Neuronal stem cell (in vitro differentiated cells): Measurements from ENCODE around the gene ANGPTL4. TPM values are rescaled to one million over a fixed set of nuclear protein-coding genes. Genes with fewer than 3 reads are reported as not detected.
A peak's percentile ranks its signal among the peaks of the same experiment; 100 is the strongest.

Source experiments
- DNase-seq: peaks from one replicate; pipeline ENCODE4 v3.0.0-alpha.2; 2013; ENCODE audit warnings: low spot score
- H2AFZ ChIP-seq: one replicate; pipeline ENCODE4 v1.6.1; 2013; ENCODE audit warnings: mild to moderate bottlenecking, low read length, inconsistent platforms
- H2AK5ac ChIP-seq: 2 replicates; pipeline ENCODE4 v1.6.1; 2013; ENCODE audit warnings: low read depth, mild to moderate bottlenecking, inconsistent platforms, low read length, moderate library complexity, mixed read lengths
- H2BK120ac ChIP-seq: 2 replicates; pipeline ENCODE4 v1.6.1; 2013; ENCODE audit warnings: low read depth, mild to moderate bottlenecking, inconsistent platforms, low read length, moderate library complexity, mixed read lengths
- H2BK12ac ChIP-seq: one replicate; pipeline ENCODE4 v1.6.1; 2013; ENCODE audit warnings: low read length, inconsistent platforms
- H2BK15ac ChIP-seq: 2 replicates; pipeline ENCODE4 v1.6.1; 2013; ENCODE audit warnings: mild to moderate bottlenecking, low read length, inconsistent platforms, mixed read lengths
- H2BK5ac ChIP-seq: one replicate; pipeline ENCODE4 v1.6.1; 2013; ENCODE audit warnings: inconsistent platforms, mild to moderate bottlenecking, low read length, moderate library complexity
- H3K14ac ChIP-seq: one replicate; pipeline ENCODE4 v1.6.1; 2013; ENCODE audit warnings: low read length, inconsistent platforms
- H3K18ac ChIP-seq: 2 replicates; pipeline ENCODE4 v1.6.1; 2013; ENCODE audit warnings: low read length, inconsistent platforms
- H3K23ac ChIP-seq: 2 replicates; pipeline ENCODE4 v1.6.1; 2013; ENCODE audit warnings: low read depth, mild to moderate bottlenecking, mixed read lengths, low read length, inconsistent platforms; ENCODE audit not compliant: poor library complexity
- H3K27ac ChIP-seq: replicated peaks from 3 replicates; pipeline ENCODE4 v1.5.1; 2013; ENCODE audit warnings: low read length, inconsistent platforms
- H3K27me3 ChIP-seq, 3 experiments: 2 replicates each; pipeline ENCODE4 v1.6.1; 2013; ENCODE audit warnings: low read length in 3 of 3, mild to moderate bottlenecking in 2 of 3, inconsistent platforms in 1 of 3, low read depth in 1 of 3, mixed read lengths in 1 of 3, moderate library complexity in 1 of 3; ENCODE audit not compliant: control insufficient read depth in 3 of 3, insufficient read depth in 3 of 3
- H3K36me3 ChIP-seq, 2 donors: replicated peaks in 1 of 2; 2 replicates each; pipeline ENCODE4 v1.6.1; 2013; ENCODE audit warnings: low read length in 2 of 2; ENCODE audit not compliant: control insufficient read depth in 2 of 2, insufficient read depth in 2 of 2
- H3K4ac ChIP-seq: 2 replicates; pipeline ENCODE4 v1.6.1; 2013; ENCODE audit warnings: inconsistent platforms, mild to moderate bottlenecking, low read length, moderate library complexity
- H3K4me1 ChIP-seq, 2 donors: 1 replicate in 1 of 2; 2 replicates in 1 of 2; pipeline ENCODE4 v1.6.1; 2013; ENCODE audit warnings: low read length in 2 of 2, low read depth in 1 of 2; ENCODE audit not compliant: control insufficient read depth in 2 of 2, insufficient read depth in 1 of 2
- H3K4me2 ChIP-seq: one replicate; pipeline ENCODE4 v1.6.1; 2013; ENCODE audit warnings: mild to moderate bottlenecking, low read length, inconsistent platforms; ENCODE audit not compliant: insufficient read depth, poor library complexity, severe bottlenecking
- H3K4me3 ChIP-seq, 2 donors: 2 replicates each; pipeline ENCODE4 v1.5.1; 2013; ENCODE audit warnings: low read length in 2 of 2, mild to moderate bottlenecking in 2 of 2, inconsistent platforms in 1 of 2, moderate library complexity in 1 of 2
- H3K79me1 ChIP-seq: one replicate; pipeline ENCODE4 v1.6.1; 2013; ENCODE audit warnings: low read depth, mild to moderate bottlenecking, inconsistent platforms, low read length, moderate library complexity
- H3K9ac ChIP-seq: one replicate; pipeline ENCODE4 v1.6.1; 2013; ENCODE audit warnings: mild to moderate bottlenecking, low read depth, low read length, inconsistent platforms; ENCODE audit not compliant: poor library complexity
- H3K9me3 ChIP-seq, 2 donors: replicated peaks in 1 of 2; 2 replicates each; pipeline versions ENCODE3 to v1.6.1; 2013; ENCODE audit warnings: low read length in 2 of 2, mild to moderate bottlenecking in 2 of 2, inconsistent platforms in 1 of 2, low read depth in 1 of 2, mixed read lengths in 1 of 2, moderate library complexity in 1 of 2; ENCODE audit not compliant: control insufficient read depth in 2 of 2, insufficient read depth in 1 of 2
- H4K8ac ChIP-seq: one replicate; pipeline ENCODE4 v1.6.1; 2013; ENCODE audit warnings: low read depth, mild to moderate bottlenecking, inconsistent platforms, low read length, moderate library complexity
- H4K91ac ChIP-seq: one replicate; pipeline ENCODE4 v1.6.1; 2013; ENCODE audit warnings: low read length, low read depth, mild to moderate bottlenecking, inconsistent platforms; ENCODE audit not compliant: poor library complexity
- WGBS, 2 donors: extraction: QIAGEN DNeasy Blood & Tissue Kit; methylation state at CpG; one replicate each; pipeline ENCODE4 v1.1.7; 2013; ENCODE audit warnings: missing lambda C conversion rate in 2 of 2, mixed read lengths in 1 of 2; ENCODE audit not compliant: insufficient read length in 2 of 2, insufficient replicate concordance in 1 of 2; ENCODE audit errors: extremely low coverage in 2 of 2; 5-methylcytosine and 5-hydroxymethylcytosine counted together
- small RNA-seq: library from polyadenylated mRNA; stranded (forward); fragments of <200 nt; extraction: miRNeasy Mini kit (QIAGEN cat#:217004); gene quantifications from one replicate; pipeline ENCODE3, GENCODE V24; 2013; ENCODE audit not compliant: insufficient read depth

ANGPTL4 gene

DNA sequence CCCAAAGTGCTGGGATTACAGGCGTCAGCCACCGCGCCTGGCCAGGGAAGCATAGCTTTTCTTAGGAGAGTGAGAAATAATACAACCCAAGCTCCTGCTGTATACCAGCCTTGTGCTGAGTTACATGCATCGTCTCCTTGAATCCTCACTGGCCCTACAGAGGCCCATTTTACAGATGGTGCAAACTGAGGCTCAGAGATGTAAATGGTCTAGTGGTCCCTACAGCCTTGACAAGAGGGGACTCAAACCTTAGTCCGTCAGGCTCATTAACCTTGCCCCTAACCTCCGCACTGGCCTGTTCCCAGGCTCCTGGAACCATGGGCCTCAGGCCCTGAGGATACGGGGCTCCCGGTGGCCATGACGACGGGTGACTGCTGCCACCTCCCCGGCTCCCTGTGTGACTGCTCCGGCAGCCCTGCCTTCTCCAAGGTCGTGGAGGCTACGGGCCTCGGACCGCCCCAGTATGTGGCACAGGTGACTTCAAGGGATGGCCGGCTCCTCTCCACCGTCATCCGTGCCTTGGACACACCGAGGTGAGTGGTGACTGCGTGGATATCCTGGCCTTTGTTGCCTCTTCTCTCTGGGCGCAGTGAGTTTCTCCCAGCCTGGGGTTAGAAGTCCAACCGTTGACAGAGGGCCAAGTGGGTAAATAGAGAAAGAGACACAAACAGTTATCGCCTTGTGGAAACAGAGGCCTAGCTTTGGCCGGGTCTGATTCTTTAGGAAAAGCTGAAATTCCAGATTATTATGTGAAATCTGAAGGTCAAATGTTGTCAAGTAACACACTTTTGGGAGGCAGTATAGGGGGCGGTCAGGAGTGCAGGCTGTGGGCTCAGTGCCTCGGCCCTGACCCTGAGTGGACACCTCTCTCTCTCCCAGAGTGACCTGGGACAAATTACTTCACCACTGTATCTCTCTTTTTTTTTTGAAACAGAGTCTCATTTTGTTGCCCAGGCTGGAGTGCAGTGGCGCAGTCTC, 57.8 kb downstream of the ANGPTL4 start:
- Histone ChIP-seq H2BK12ac (no peak overlapping the region), H3K14ac (no peak overlapping the region), H2BK15ac (no peak overlapping the region), H4K91ac (peak overlapping the region; percentile 40), H4K8ac (no peak overlapping the region), H3K4me2 (no peak overlapping the region), H2BK120ac (no peak overlapping the region), H3K18ac (peak overlapping the region; percentile 32), H2AFZ (no peak overlapping the region), H3K27ac (no peak overlapping the region), H3K9me3 (no peaks in the 10 kb centered on the region), H3K27me3 (peaks cover 0 to 2% (median 0%) of the 10 kb centered on the region in 3 experiments), H2BK5ac (no peak overlapping the region), H3K4me3 (no peak overlapping the region), H3K9ac (peak overlapping the region; percentile 10), H3K79me1 (no peaks in the 10 kb centered on the region), H3K23ac (no peak overlapping the region), H3K4me1 (peaks cover 2 to 4% of the 10 kb centered on the region in 2 donors), H3K4ac (no peak overlapping the region), H3K36me3 (no peaks in the 10 kb centered on the region), H2AK5ac (peak overlapping the region; percentile 78)
- no CpG with 5 or more reads among the region's 28 CpGs for WGBS, 2 donors
- no peak for DNase-seq

DNA sequence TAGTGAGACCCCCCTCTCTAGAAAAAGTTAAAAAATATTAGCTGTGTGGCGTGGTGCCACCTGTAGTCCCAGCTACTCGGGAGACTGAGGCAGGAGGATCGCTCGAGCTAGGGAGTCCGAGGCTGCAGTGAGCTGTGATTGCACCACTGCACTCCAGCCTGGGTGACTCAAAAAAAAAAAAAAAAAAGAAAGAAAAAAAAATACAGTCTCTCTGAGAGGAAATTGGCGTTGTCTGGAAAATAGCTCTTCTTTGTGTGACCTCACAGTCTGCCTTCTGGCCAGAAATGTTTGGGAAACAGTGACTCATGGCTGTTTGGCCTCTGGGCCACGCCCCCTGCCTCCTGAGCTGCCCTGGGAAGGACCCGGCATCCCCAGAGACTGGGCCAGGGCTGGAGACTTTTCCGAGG, 59.9 kb downstream of the ANGPTL4 start:
- Histone ChIP-seq H4K8ac (no peak overlapping the region), H3K4me2 (no peak overlapping the region), H3K27me3 (no peaks in the 10 kb centered on the region), H3K36me3 (no peaks in the 10 kb centered on the region), H3K79me1 (no peaks in the 10 kb centered on the region), H2BK120ac (no peak overlapping the region), H4K91ac (no peak overlapping the region), H2BK15ac (no peak overlapping the region), H2AK5ac (no peak overlapping the region), H3K23ac (no peak overlapping the region), H3K18ac (no peak overlapping the region), H3K4ac (no peak overlapping the region), H3K4me3 (no peak overlapping the region), H2BK12ac (no peak overlapping the region), H3K4me1 (peaks cover 0 to 4% of the 10 kb centered on the region in 2 donors), H2BK5ac (no peak overlapping the region), H3K14ac (no peak overlapping the region), H3K9ac (no peak overlapping the region), H3K27ac (peak overlapping the region; percentile 19), H3K9me3 (no peaks in the 10 kb centered on the region), H2AFZ (peak overlapping the region; percentile 58)
- no CpG with 5 or more reads among the region's 9 CpGs for WGBS, 2 donors
- peak; percentile 41 for DNase-seq

Small RNAs within 50 kb of the gene (small RNA-seq; reads per million reads assigned to genes)
- not detected for gene MIR4999
